ENCODE data around the gene MEF2A. TPM values are rescaled to one million over a fixed set of nuclear protein-coding genes. Genes with fewer than 3 reads are reported as not detected.

MEF2A gene
- total RNA-seq, 1 experiment from 2014 or later, result 19.6 TPM

GRCh38 chr15:99722406-99722805, 156.6 kb downstream of the MEF2A start:
- H3K36me3 Mint-ChIP-seq (ENCODE audit: insufficient read depth, unreplicated experiment), result no peaks in the 10 kb centered on the region
- no peak overlapping the region for H3K4me3 Mint-ChIP-seq (ENCODE audit: unreplicated experiment)
- BruUV-seq (replicated peaks), result no TSS peak
- no peak for TF ChIP-seq CTCF (IDR thresholded peaks at IDR 0.05; ENCODE audit: insufficient read depth in 1 of 2, low read depth in 1 of 2, low read length in 1 of 2, severe bottlenecking in 1 of 2, unreplicated experiment in 1 of 2)
- H3K4me1 Mint-ChIP-seq (ENCODE audit: low read depth, unreplicated experiment), result peaks cover 10% of the 10 kb centered on the region
- no peak overlapping the region for H3K27ac Mint-ChIP-seq (ENCODE audit: unreplicated experiment)
- H3K9me3 ChIP-seq, result no peaks in the 10 kb centered on the region
- POLR2A ChIA-PET, result no interaction called here
- no peak for DNase-seq
- no peaks in the 10 kb centered on the region for H3K9me3 Mint-ChIP-seq (ENCODE audit: unreplicated experiment)
- no peaks in the 10 kb centered on the region; the same call in none of the 2 replicates for H3K36me3 ChIP-seq (ENCODE audit: control insufficient read depth, insufficient read depth, low read length)
- H3K4me1 ChIP-seq, result peaks cover 3% of the 10 kb centered on the region; the same call in 1 of the 2 replicates
- H3K4me3 ChIP-seq (ENCODE audit: low read depth, low read length), result no peak overlapping the region
- CTCF ChIA-PET, result no interaction called here
- no peaks in the 10 kb centered on the region for H3K27me3 ChIP-seq (replicated peaks; ENCODE audit: control insufficient read depth, insufficient read depth, low read length)
- H3K27me3 Mint-ChIP-seq (ENCODE audit: insufficient read depth, unreplicated experiment), result no peaks in the 10 kb centered on the region
- intact Hi-C loops (cut with micrococcal nuclease; ENCODE audit: unreplicated experiment), result no loop called here

- ChIA-PET CTCF (no interaction called here), POLR2A (no interaction called here)
- intact Hi-C loops (cut with micrococcal nuclease; ENCODE audit: unreplicated experiment), result no loop called here
- no TSS peak for BruUV-seq (replicated peaks)
- 0 out of 2 replicates have a peak, but pooled peaks cover 3% of the 10 kb centered on the region for H3K4me1 ChIP-seq
- H3K9me3 ChIP-seq, result no peaks in the 10 kb centered on the region
- no peak overlapping the region for H3K4me3 ChIP-seq (ENCODE audit: low read depth, low read length)
- H3K9me3 Mint-ChIP-seq (ENCODE audit: unreplicated experiment), result no peaks in the 10 kb centered on the region
- no peaks in the 10 kb centered on the region for H3K27me3 Mint-ChIP-seq (ENCODE audit: insufficient read depth, unreplicated experiment)
- no peaks in the 10 kb centered on the region for H3K36me3 Mint-ChIP-seq (ENCODE audit: insufficient read depth, unreplicated experiment)
- no peak overlapping the region for H3K4me3 Mint-ChIP-seq (ENCODE audit: unreplicated experiment)
- peaks cover under 1% of the 10 kb centered on the region for H3K4me1 Mint-ChIP-seq (ENCODE audit: low read depth, unreplicated experiment)
- H3K27me3 ChIP-seq (replicated peaks; ENCODE audit: control insufficient read depth, insufficient read depth, low read length), result no peaks in the 10 kb centered on the region
- H3K27ac Mint-ChIP-seq (ENCODE audit: unreplicated experiment), result no peak overlapping the region
- no peaks in the 10 kb centered on the region; the same call in none of the 2 replicates for H3K36me3 ChIP-seq (ENCODE audit: control insufficient read depth, insufficient read depth, low read length)
- DNase-seq, result no peak
- no peak for TF ChIP-seq CTCF (IDR thresholded peaks at IDR 0.05; ENCODE audit: insufficient read depth in 1 of 2, low read depth in 1 of 2, low read length in 1 of 2, severe bottlenecking in 1 of 2, unreplicated experiment in 1 of 2)
These were observed 160.5 kb downstream of the MEF2A start for GRCh38 chr15:99726333-99726732.

GRCh38 chr15:99727330-99727729, 161.5 kb downstream of the MEF2A start:
- no peak for DNase-seq
- intact Hi-C loops (cut with micrococcal nuclease; ENCODE audit: unreplicated experiment), result no loop called here
- Histone ChIP-seq H3K27me3 (replicated peaks; ENCODE audit: control insufficient read depth, insufficient read depth, low read length) (no peaks in the 10 kb centered on the region), H3K9me3 (no peaks in the 10 kb centered on the region), H3K4me1 (peaks cover 5% of the 10 kb centered on the region; the same call in 1 of the 2 replicates), H3K4me3 (ENCODE audit: low read depth, low read length) (no peak overlapping the region), H3K36me3 (ENCODE audit: control insufficient read depth, insufficient read depth, low read length) (no peaks in the 10 kb centered on the region; the same call in 1 of the 2 replicates)
- BruUV-seq (replicated peaks), result no TSS peak
- no peaks in the 10 kb centered on the region for H3K9me3 Mint-ChIP-seq (ENCODE audit: unreplicated experiment)
- H3K4me3 Mint-ChIP-seq (ENCODE audit: unreplicated experiment), result no peak overlapping the region
- no peaks in the 10 kb centered on the region for H3K4me1 Mint-ChIP-seq (ENCODE audit: low read depth, unreplicated experiment)
- H3K27me3 Mint-ChIP-seq (ENCODE audit: insufficient read depth, unreplicated experiment), result no peaks in the 10 kb centered on the region
- ChIA-PET POLR2A (no interaction called here), CTCF (no interaction called here)
- H3K27ac Mint-ChIP-seq (ENCODE audit: unreplicated experiment), result no peak overlapping the region
- H3K36me3 Mint-ChIP-seq (ENCODE audit: insufficient read depth, unreplicated experiment), result no peaks in the 10 kb centered on the region
- TF ChIP-seq CTCF (IDR thresholded peaks at IDR 0.05; ENCODE audit: insufficient read depth in 1 of 2, low read depth in 1 of 2, low read length in 1 of 2, severe bottlenecking in 1 of 2, unreplicated experiment in 1 of 2), result no peak

All from Caco-2 (cell line).